ENCODE results near the gene TMC7. TPM values are rescaled to one million over a fixed set of nuclear protein-coding genes. Genes with fewer than 3 reads are reported as not detected.

TMC7 gene
- total and polyA plus RNA-seq, 2 of the 13 experiments (the other 11 are each of a cell fraction or from before 2014, with no cell fraction given): 1.2 to 5.1 TPM

DNA sequence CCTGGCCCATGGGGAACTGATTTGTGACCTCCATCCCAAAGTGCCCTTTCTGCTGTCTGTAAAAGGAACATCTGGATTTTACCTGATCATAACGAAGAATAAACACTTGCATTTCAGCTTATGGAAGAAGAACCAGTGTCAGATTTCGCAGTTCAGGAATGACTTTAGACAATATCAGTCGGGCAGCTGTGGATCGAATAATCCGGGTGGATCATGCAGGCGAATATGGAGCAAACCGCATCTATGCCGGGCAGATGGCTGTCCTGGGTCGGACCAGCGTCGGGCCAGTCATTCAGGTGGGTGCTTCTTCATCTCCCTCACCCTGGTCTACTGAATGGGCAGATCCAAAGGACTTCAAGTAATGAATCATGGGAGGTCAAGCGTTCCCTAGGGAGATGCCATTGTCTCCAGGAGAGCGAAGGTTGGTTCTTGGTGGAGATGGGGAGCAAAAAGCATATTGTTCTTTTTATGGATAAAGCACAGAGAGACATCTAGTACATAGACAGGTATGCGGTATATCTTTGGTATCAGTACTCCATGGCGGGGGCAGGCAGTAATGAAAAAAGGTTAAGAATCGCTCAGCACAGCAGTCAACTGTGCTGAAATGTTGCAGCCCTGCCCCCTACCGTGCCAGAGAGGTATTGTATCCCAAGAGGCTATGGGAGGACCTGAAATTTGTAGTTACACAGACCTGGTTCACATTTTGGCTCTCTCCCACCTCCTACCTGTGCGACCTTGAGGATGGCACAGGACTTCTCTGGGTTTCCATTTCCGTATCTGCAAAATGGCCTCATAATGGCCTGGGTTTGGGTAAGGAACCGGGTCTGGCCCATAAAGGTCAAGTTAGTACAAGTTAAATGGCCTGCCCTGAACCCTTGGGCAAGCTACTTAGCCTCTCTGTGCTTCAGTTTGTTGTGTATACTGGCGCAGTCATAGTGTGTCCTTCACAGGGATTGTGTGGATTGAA lies 88.4 kb downstream of the TMC7 start (continued):
- TF ChIP-seq, protein P1, sequence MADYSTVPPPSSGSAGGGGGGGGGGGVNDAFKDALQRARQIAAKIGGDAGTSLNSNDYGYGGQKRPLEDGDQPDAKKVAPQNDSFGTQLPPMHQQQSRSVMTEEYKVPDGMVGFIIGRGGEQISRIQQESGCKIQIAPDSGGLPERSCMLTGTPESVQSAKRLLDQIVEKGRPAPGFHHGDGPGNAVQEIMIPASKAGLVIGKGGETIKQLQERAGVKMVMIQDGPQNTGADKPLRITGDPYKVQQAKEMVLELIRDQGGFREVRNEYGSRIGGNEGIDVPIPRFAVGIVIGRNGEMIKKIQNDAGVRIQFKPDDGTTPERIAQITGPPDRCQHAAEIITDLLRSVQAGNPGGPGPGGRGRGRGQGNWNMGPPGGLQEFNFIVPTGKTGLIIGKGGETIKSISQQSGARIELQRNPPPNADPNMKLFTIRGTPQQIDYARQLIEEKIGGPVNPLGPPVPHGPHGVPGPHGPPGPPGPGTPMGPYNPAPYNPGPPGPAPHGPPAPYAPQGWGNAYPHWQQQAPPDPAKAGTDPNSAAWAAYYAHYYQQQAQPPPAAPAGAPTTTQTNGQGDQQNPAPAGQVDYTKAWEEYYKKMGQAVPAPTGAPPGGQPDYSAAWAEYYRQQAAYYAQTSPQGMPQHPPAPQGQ (CRISPR knock-in tag; IDR thresholded peaks at IDR 0.05; ENCODE audit: borderline replicate concordance): no peak
- no peak for TF ChIP-seq LCORL (IDR thresholded peaks at IDR 0.05)
- peak; percentile 18; the same call in 1 of the 2 replicates for TF ChIP-seq LCORL (CRISPR knock-in tag; IDR thresholded peaks at IDR 0.05)
- TF ChIP-seq KDM6A (CRISPR knock-in tag; IDR thresholded peaks at IDR 0.05; ENCODE audit: low read depth): no peak
- no peak for TF ChIP-seq HMG20A (CRISPR knock-in tag; IDR thresholded peaks at IDR 0.05; ENCODE audit: borderline replicate concordance)
- no peak for TF ChIP-seq RORA (CRISPR knock-in tag; IDR thresholded peaks at IDR 0.05)
- no peak for TF ChIP-seq ZNF563 (CRISPR knock-in tag; IDR thresholded peaks at IDR 0.05)
- no peak for TF ChIP-seq TP53 (CRISPR knock-in tag; conservative IDR thresholded peaks at IDR 0.05)
- TF ChIP-seq FOXP1 (IDR thresholded peaks at IDR 0.05): no peak
- no peak for TF ChIP-seq FOXP1 (CRISPR knock-in tag; IDR thresholded peaks at IDR 0.05)
- no peak for TF ChIP-seq IRX3 (CRISPR knock-in tag; IDR thresholded peaks at IDR 0.05; ENCODE audit: borderline replicate concordance, low read depth)
- no peak for TF ChIP-seq NPAS2 (CRISPR knock-in tag; IDR thresholded peaks at IDR 0.05; ENCODE audit: borderline replicate concordance)
- TF ChIP-seq NR2F2 (IDR thresholded peaks at IDR 0.05; ENCODE audit: borderline replicate concordance, low read depth): no peak
- TF ChIP-seq ZNF33B (CRISPR knock-in tag; IDR thresholded peaks at IDR 0.05): no peak
- peak; percentile 25; the same call in 1 of the 2 replicates for TF ChIP-seq ELF3 (CRISPR knock-in tag; IDR thresholded peaks at IDR 0.05)
- TF ChIP-seq DMAP1 (CRISPR knock-in tag; IDR thresholded peaks at IDR 0.05): no peak
- peak; percentile 18; the same call in 1 of the 2 replicates for TF ChIP-seq SALL1 (CRISPR knock-in tag; IDR thresholded peaks at IDR 0.05)
- no peak for TF ChIP-seq ZNF619 (CRISPR knock-in tag; IDR thresholded peaks at IDR 0.05)
- TF ChIP-seq ZZZ3 (CRISPR knock-in tag; IDR thresholded peaks at IDR 0.05; ENCODE audit: borderline replicate concordance): no peak
- TF ChIP-seq GATA4 (IDR thresholded peaks at IDR 0.05; ENCODE audit: borderline replicate concordance, low read depth): no peak
- no peak for TF ChIP-seq ZNF230 (CRISPR knock-in tag; IDR thresholded peaks at IDR 0.05)
- no peak for TF ChIP-seq ZNF510 (CRISPR knock-in tag; IDR thresholded peaks at IDR 0.05; ENCODE audit: low read depth)
- TF ChIP-seq SP140L (CRISPR knock-in tag; IDR thresholded peaks at IDR 0.05; ENCODE audit: borderline replicate concordance): no peak
- TF ChIP-seq, protein P2, sequence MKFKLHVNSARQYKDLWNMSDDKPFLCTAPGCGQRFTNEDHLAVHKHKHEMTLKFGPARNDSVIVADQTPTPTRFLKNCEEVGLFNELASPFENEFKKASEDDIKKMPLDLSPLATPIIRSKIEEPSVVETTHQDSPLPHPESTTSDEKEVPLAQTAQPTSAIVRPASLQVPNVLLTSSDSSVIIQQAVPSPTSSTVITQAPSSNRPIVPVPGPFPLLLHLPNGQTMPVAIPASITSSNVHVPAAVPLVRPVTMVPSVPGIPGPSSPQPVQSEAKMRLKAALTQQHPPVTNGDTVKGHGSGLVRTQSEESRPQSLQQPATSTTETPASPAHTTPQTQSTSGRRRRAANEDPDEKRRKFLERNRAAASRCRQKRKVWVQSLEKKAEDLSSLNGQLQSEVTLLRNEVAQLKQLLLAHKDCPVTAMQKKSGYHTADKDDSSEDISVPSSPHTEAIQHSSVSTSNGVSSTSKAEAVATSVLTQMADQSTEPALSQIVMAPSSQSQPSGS (CRISPR knock-in tag; IDR thresholded peaks at IDR 0.05): no peak
- no peak for TF ChIP-seq ZNF292 (CRISPR knock-in tag; IDR thresholded peaks at IDR 0.05; ENCODE audit: borderline replicate concordance, low read depth)
- TF ChIP-seq ZNF564 (CRISPR knock-in tag; IDR thresholded peaks at IDR 0.05): no peak
- TF ChIP-seq, protein P3, sequence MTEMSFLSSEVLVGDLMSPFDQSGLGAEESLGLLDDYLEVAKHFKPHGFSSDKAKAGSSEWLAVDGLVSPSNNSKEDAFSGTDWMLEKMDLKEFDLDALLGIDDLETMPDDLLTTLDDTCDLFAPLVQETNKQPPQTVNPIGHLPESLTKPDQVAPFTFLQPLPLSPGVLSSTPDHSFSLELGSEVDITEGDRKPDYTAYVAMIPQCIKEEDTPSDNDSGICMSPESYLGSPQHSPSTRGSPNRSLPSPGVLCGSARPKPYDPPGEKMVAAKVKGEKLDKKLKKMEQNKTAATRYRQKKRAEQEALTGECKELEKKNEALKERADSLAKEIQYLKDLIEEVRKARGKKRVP (CRISPR knock-in tag; IDR thresholded peaks at IDR 0.05): no peak
- no peak for TF ChIP-seq ZNF317 (CRISPR knock-in tag; IDR thresholded peaks at IDR 0.05)
